Measurements from ENCODE around the gene ATP10A. TPM values are rescaled to one million over a fixed set of nuclear protein-coding genes. Genes with fewer than 3 reads are reported as not detected.

Gene ATP10A
- polyA plus RNA-seq, 1 donor from 2014 or later: not detected

DNA sequence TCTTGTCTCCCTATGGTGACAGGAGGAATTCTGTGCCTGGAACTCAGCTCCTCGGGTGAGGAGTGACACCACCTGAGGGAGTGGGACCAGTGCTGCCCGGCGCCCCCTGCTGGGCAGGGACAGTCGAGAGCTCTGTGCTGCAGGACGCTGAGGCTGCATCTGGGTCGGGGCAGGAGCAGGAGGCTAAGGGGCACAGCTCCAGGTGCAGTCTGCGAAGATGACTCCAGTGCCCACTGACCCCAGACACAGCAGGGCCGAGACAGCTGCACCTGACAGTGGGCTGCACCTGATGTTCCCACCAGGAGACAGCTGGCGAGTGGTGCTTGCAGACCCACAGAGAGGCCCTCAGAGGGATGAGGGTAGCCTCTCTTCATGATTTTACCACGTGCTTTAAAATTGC is 152.9 kb downstream of the ATP10A start:
- Histone ChIP-seq H3K4me2 (ENCODE audit: low read length) (no peak overlapping the region), H3K9me3 (ENCODE audit: low read length) (no peaks in the 10 kb centered on the region), H3F3A (ENCODE audit: insufficient read depth, low read length, poor library complexity, severe bottlenecking) (no peaks in the 10 kb centered on the region), H3K9ac (ENCODE audit: low read length) (no peak overlapping the region), H3K79me2 (replicated peaks; ENCODE audit: insufficient read depth, low read length) (no peaks in the 10 kb centered on the region), H3K36me3 (ENCODE audit: insufficient read depth, low read length) (no peaks in the 10 kb centered on the region), H2AFZ (ENCODE audit: low read depth, low read length) (no peak overlapping the region), H3K9me2 (ENCODE audit: insufficient read depth, low read length) (no peaks in the 10 kb centered on the region), H3K27ac (ENCODE audit: low read length) (no peak overlapping the region), H4K20me1 (ENCODE audit: insufficient read depth) (no peaks in the 10 kb centered on the region), H3K4me3 (ENCODE audit: low read length) (no peak overlapping the region), H3K27me3 (ENCODE audit: insufficient read depth, low read depth, low read length) (no peaks in the 10 kb centered on the region)
- TF ChIP-seq SMC3 (conservative IDR thresholded peaks at IDR 0.05; ENCODE audit: poor library complexity) (no peak), EP300 (conservative IDR thresholded peaks at IDR 0.05; ENCODE audit: poor library complexity, severe bottlenecking) (no peak), POLR2AphosphoS5 (IDR thresholded peaks at IDR 0.05) (no peak), RAD21 (conservative IDR thresholded peaks at IDR 0.05) (no peak), TAF1 (IDR thresholded peaks at IDR 0.05; ENCODE audit: low read depth) (no peak), EZH2 (IDR thresholded peaks at IDR 0.05; ENCODE audit: borderline replicate concordance, insufficient read depth, low read length, poor library complexity, severe bottlenecking) (no peak)
- TF ChIP-seq, protein P1, sequence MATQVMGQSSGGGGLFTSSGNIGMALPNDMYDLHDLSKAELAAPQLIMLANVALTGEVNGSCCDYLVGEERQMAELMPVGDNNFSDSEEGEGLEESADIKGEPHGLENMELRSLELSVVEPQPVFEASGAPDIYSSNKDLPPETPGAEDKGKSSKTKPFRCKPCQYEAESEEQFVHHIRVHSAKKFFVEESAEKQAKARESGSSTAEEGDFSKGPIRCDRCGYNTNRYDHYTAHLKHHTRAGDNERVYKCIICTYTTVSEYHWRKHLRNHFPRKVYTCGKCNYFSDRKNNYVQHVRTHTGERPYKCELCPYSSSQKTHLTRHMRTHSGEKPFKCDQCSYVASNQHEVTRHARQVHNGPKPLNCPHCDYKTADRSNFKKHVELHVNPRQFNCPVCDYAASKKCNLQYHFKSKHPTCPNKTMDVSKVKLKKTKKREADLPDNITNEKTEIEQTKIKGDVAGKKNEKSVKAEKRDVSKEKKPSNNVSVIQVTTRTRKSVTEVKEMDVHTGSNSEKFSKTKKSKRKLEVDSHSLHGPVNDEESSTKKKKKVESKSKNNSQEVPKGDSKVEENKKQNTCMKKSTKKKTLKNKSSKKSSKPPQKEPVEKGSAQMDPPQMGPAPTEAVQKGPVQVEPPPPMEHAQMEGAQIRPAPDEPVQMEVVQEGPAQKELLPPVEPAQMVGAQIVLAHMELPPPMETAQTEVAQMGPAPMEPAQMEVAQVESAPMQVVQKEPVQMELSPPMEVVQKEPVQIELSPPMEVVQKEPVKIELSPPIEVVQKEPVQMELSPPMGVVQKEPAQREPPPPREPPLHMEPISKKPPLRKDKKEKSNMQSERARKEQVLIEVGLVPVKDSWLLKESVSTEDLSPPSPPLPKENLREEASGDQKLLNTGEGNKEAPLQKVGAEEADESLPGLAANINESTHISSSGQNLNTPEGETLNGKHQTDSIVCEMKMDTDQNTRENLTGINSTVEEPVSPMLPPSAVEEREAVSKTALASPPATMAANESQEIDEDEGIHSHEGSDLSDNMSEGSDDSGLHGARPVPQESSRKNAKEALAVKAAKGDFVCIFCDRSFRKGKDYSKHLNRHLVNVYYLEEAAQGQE (IDR thresholded peaks at IDR 0.05; ENCODE audit: borderline replicate concordance): no peak

DNA sequence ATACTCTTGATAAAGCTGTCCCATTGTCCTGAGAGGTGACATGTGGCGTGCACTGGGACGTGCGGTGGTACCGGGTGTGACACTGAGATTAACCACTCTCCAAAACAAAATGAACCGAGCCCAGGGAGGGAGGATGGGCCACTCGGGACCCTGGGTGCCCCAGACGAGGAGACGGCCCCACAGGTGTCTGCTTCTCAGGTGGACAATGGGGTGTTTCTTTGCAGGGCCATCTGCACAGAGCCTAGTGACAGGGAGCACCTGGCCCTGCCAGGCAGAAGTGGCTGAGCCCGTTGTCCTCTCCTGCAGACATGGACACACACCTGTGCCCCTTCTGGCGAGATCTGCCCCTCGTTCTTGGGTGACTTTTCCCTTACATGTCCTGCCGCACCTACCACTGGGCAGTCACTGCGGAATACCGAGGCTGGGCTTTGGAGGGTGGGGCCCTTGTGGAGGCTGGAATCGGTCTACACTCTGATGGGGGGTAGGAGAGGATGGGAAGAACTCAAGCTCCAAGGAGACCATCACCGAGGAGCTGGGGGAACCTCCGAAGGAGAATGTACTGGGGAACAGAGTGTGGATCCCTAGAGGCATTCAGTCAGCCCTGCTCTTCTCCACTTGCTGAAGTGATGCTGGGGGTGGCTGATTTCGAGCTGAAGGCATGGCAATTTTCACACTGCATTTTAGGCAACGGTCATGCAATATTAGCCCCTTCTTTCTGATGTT is 153.5 kb downstream of the ATP10A start:
- no peak overlapping the region for H3K9ac ChIP-seq (ENCODE audit: low read length)
- no peak overlapping the region for H3K27ac ChIP-seq (ENCODE audit: low read length)
- H3K4me3 ChIP-seq (ENCODE audit: low read length): no peak overlapping the region
- TF ChIP-seq SMC3 (conservative IDR thresholded peaks at IDR 0.05; ENCODE audit: poor library complexity): no peak
- TF ChIP-seq, protein P2, sequence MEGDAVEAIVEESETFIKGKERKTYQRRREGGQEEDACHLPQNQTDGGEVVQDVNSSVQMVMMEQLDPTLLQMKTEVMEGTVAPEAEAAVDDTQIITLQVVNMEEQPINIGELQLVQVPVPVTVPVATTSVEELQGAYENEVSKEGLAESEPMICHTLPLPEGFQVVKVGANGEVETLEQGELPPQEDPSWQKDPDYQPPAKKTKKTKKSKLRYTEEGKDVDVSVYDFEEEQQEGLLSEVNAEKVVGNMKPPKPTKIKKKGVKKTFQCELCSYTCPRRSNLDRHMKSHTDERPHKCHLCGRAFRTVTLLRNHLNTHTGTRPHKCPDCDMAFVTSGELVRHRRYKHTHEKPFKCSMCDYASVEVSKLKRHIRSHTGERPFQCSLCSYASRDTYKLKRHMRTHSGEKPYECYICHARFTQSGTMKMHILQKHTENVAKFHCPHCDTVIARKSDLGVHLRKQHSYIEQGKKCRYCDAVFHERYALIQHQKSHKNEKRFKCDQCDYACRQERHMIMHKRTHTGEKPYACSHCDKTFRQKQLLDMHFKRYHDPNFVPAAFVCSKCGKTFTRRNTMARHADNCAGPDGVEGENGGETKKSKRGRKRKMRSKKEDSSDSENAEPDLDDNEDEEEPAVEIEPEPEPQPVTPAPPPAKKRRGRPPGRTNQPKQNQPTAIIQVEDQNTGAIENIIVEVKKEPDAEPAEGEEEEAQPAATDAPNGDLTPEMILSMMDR (IDR thresholded peaks at IDR 0.05; ENCODE audit: poor library complexity, severe bottlenecking): no peak
- no peaks in the 10 kb centered on the region for H3K27me3 ChIP-seq (ENCODE audit: insufficient read depth, low read depth, low read length)
- no peak overlapping the region for H3K4me2 ChIP-seq (ENCODE audit: low read length)
- H3K36me3 ChIP-seq (ENCODE audit: insufficient read depth, low read length): no peaks in the 10 kb centered on the region
- H4K20me1 ChIP-seq (ENCODE audit: insufficient read depth): no peaks in the 10 kb centered on the region
- no peaks in the 10 kb centered on the region for H3K9me3 ChIP-seq (ENCODE audit: low read length)
- H3K79me2 ChIP-seq (replicated peaks; ENCODE audit: insufficient read depth, low read length): no peaks in the 10 kb centered on the region
- H2AFZ ChIP-seq (ENCODE audit: low read depth, low read length): no peak overlapping the region
- no peaks in the 10 kb centered on the region for H3F3A ChIP-seq (ENCODE audit: insufficient read depth, low read length, poor library complexity, severe bottlenecking)
- no peaks in the 10 kb centered on the region for H3K9me2 ChIP-seq (ENCODE audit: insufficient read depth, low read length)

DNA sequence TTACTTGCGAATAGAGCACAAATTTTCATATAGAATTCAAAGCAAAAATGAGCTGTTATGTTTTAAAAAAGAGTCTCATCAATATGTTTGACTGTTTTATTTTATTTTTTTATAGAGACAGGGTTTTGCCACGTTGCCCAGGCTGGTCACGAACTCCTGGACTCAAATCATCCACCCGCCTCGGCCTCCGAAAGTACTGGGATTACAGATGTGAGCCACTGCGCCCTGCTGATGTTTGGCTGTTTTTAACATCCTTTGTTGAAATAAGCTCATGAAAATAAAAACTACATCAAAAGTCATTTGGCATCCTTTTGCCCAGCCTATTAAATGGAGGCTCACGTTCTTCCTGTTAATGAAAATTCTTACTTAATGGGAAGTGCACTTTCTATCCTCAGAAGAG is 154.7 kb downstream of the ATP10A start:
- Histone ChIP-seq H4K20me1 (ENCODE audit: insufficient read depth) (no peaks in the 10 kb centered on the region), H3K9me2 (ENCODE audit: insufficient read depth, low read length) (no peaks in the 10 kb centered on the region), H2AFZ (ENCODE audit: low read depth, low read length) (no peak overlapping the region)

More for the DNA sequence above, 154.7 kb downstream of the ATP10A start:
- no peak overlapping the region for H3K27ac ChIP-seq (ENCODE audit: low read length)
- no peaks in the 10 kb centered on the region for H3K79me2 ChIP-seq (replicated peaks; ENCODE audit: insufficient read depth, low read length)
- no peak overlapping the region for H3K9ac ChIP-seq (ENCODE audit: low read length)
- no peaks in the 10 kb centered on the region for H3K9me3 ChIP-seq (ENCODE audit: low read length)
- no peak overlapping the region for H3K4me2 ChIP-seq (ENCODE audit: low read length)
- H3K36me3 ChIP-seq (ENCODE audit: insufficient read depth, low read length): no peaks in the 10 kb centered on the region
- H3K27me3 ChIP-seq (ENCODE audit: insufficient read depth, low read depth, low read length): no peaks in the 10 kb centered on the region
- TF ChIP-seq MXI1 (conservative IDR thresholded peaks at IDR 0.05; ENCODE audit: poor library complexity, severe bottlenecking) (no peak), RAD21 (conservative IDR thresholded peaks at IDR 0.05) (no peak), EP300 (conservative IDR thresholded peaks at IDR 0.05; ENCODE audit: poor library complexity, severe bottlenecking) (no peak), TAF1 (IDR thresholded peaks at IDR 0.05; ENCODE audit: low read depth) (no peak), EZH2 (IDR thresholded peaks at IDR 0.05; ENCODE audit: borderline replicate concordance, insufficient read depth, low read length, poor library complexity, severe bottlenecking) (no peak), POLR2AphosphoS5 (IDR thresholded peaks at IDR 0.05) (no peak), SMC3 (conservative IDR thresholded peaks at IDR 0.05; ENCODE audit: poor library complexity) (no peak)
- TF ChIP-seq, protein P1 (IDR thresholded peaks at IDR 0.05; ENCODE audit: borderline replicate concordance): no peak
- TF ChIP-seq, protein P2 (IDR thresholded peaks at IDR 0.05; ENCODE audit: poor library complexity, severe bottlenecking): no peak
- H3K4me3 ChIP-seq (ENCODE audit: low read length): no peak overlapping the region
- no peaks in the 10 kb centered on the region for H3F3A ChIP-seq (ENCODE audit: insufficient read depth, low read length, poor library complexity, severe bottlenecking)

Measured in neural cell (in vitro differentiated cells).